GM23338 (cell line): ENCODE results near the gene EGLN3. TPM values are rescaled to one million over a fixed set of nuclear protein-coding genes. Genes with fewer than 3 reads are reported as not detected.

Source experiments
- ATAC-seq: fragments of 200-7000 bp; cut with Tn5 transposase; 3 replicates; pipeline ENCODE4 v1.9.1; 2020
- DNase-seq: peaks from one replicate; pipeline ENCODE4 v3.0.0-alpha.2; 2015; ENCODE audit warnings: low spot score
- H2AFZ ChIP-seq: fragments of 200-600 bp; sonication (generic); 2 replicates; pipeline ENCODE4 v1.8.0; 2016; ENCODE audit warnings: antibody characterized with exemption, mild to moderate bottlenecking, moderate library complexity
- H3F3A ChIP-seq: fragments of 200-600 bp; sonication (generic); replicated peaks from 2 replicates; pipeline ENCODE4 v1.8.0; 2017; ENCODE audit warnings: antibody characterized with exemption, mixed run types, low read depth
- H3K27ac ChIP-seq: fragments of 200-600 bp; sonication (generic); 2 replicates; pipeline ENCODE4 v1.6.1; 2016; ENCODE audit warnings: low read depth
- H3K27me3 ChIP-seq: fragments of 200-600 bp; sonication (generic); 2 replicates; pipeline ENCODE4 v1.8.0; 2016; ENCODE audit warnings: mild to moderate bottlenecking, mixed run types, moderate library complexity; ENCODE audit not compliant: insufficient read depth
- H3K36me3 ChIP-seq: fragments of 200-600 bp; sonication (generic); 2 replicates; pipeline ENCODE4 v1.8.0; 2016; ENCODE audit warnings: mild to moderate bottlenecking; ENCODE audit not compliant: insufficient read depth
- H3K4me1 ChIP-seq: fragments of 200-600 bp; sonication (generic); 2 replicates; pipeline ENCODE4 v1.8.0; 2016; ENCODE audit warnings: mild to moderate bottlenecking, moderate library complexity; ENCODE audit not compliant: insufficient read depth
- H3K4me2 ChIP-seq: fragments of 200-600 bp; sonication (generic); 2 replicates; pipeline ENCODE4 v1.7.1; 2017; ENCODE audit warnings: mixed run types
- H3K4me3 ChIP-seq: fragments of 200-600 bp; sonication (generic); 2 replicates; pipeline ENCODE4 v1.6.1; 2016; ENCODE audit warnings: mixed run types
- H3K79me2 ChIP-seq: fragments of 200-600 bp; sonication (generic); replicated peaks from 2 replicates; pipeline ENCODE4 v1.8.0; 2017; ENCODE audit warnings: mild to moderate bottlenecking; ENCODE audit not compliant: insufficient read depth
- H3K9me2 ChIP-seq: fragments of 200-600 bp; sonication (generic); 2 replicates; pipeline ENCODE4 v1.8.0; 2017; ENCODE audit not compliant: insufficient read depth
- H4K20me1 ChIP-seq: fragments of 200-600 bp; sonication (generic); replicated peaks from 2 replicates; pipeline ENCODE4 v1.8.0; 2017; ENCODE audit warnings: mild to moderate bottlenecking; ENCODE audit not compliant: insufficient read depth
- H3K27ac Mint-ChIP-seq: 2 replicates; pipeline ENCODE4 v1.8.0; 2020; ENCODE audit warnings: inconsistent platforms, mild to moderate bottlenecking, moderate library complexity, mixed read lengths
- H3K27me3 Mint-ChIP-seq: 3 replicates; pipeline ENCODE4 v1.8.0; 2022; ENCODE audit warnings: low read depth, mild to moderate bottlenecking, moderate library complexity, mixed read lengths, inconsistent platforms; ENCODE audit not compliant: insufficient read depth, poor library complexity
- H3K36me3 Mint-ChIP-seq: 3 replicates; pipeline ENCODE4 v1.8.0; 2021; ENCODE audit warnings: low read depth, mild to moderate bottlenecking, inconsistent platforms, moderate library complexity, mixed read lengths
- H3K4me1 Mint-ChIP-seq: 3 replicates; pipeline ENCODE4 v1.8.0; 2020; ENCODE audit warnings: mild to moderate bottlenecking, inconsistent platforms, mixed read lengths
- H3K4me3 Mint-ChIP-seq: 3 replicates; pipeline ENCODE4 v1.8.0; 2021; ENCODE audit warnings: moderate library complexity, mild to moderate bottlenecking, inconsistent platforms, mixed read lengths
- H3K9me3 Mint-ChIP-seq: 3 replicates; pipeline ENCODE4 v1.8.0; 2020; ENCODE audit warnings: moderate library complexity, mild to moderate bottlenecking, inconsistent platforms, mixed read lengths
- CREB1 ChIP-seq: fragments of 250-450 bp; sonication (Bioruptor Pico); IDR thresholded peaks from 2 replicates; pipeline ENCODE4 v1.5.0; 2020; ENCODE audit warnings: low read depth, mild to moderate bottlenecking, moderate library complexity
- NANOG ChIP-seq: IDR thresholded peaks from 2 replicates; pipeline ENCODE4 v1.6.1; 2016; ENCODE audit warnings: antibody characterized with exemption, borderline replicate concordance
- ZNF114 ChIP-seq: fragments of 250-450 bp; sonication (Bioruptor Pico); IDR thresholded peaks from 2 replicates; pipeline ENCODE4 v1.5.0; 2020; ENCODE audit warnings: mild to moderate bottlenecking, moderate library complexity
- ZNF331 ChIP-seq: fragments of 250-450 bp; sonication (Bioruptor Pico); IDR thresholded peaks from 2 replicates; pipeline ENCODE4 v1.5.0; 2020; ENCODE audit warnings: low read depth, mild to moderate bottlenecking, moderate library complexity
- ZNF462 ChIP-seq: fragments of 250-450 bp; sonication (Bioruptor Pico); IDR thresholded peaks from 2 replicates; pipeline ENCODE4 v1.5.0; 2020; ENCODE audit warnings: mild to moderate bottlenecking, moderate library complexity
- polyA plus RNA-seq: library from polyadenylated mRNA; unstranded; fragments of >200 nt; fragmentation: Nextera tagmentation; extraction: Ambion mirVana; gene quantifications from 2 replicates; pipeline ENCODE4 v1.2.1, GENCODE V29; 2016
- total RNA-seq: library from RNA; depleted of rRNA; stranded (reverse); fragments of >200 nt; shearing (Covaris generic); gene quantifications from 2 replicates; pipeline ENCODE4 v1.2.3, GENCODE V29; 2014

Gene EGLN3
- total and polyA plus RNA-seq, 2 experiments from 2014 or later: 26.8 to 42.9 TPM

- no peak for TF ChIP-seq ZNF462
Measured at GRCh38 chr14:33931461-33931860, 19.4 kb downstream of the EGLN3 start (continued).

GRCh38 chr14:33930439-33930838 is 20.4 kb downstream of the EGLN3 start:
- Histone ChIP-seq H3K9me2 (no peaks in the 10 kb centered on the region), H3K4me2 (no peak overlapping the region), H3F3A (no peaks in the 10 kb centered on the region), H3K4me1 (peaks cover 41% of the 10 kb centered on the region), H3K27me3 (no peaks in the 10 kb centered on the region), H3K36me3 (peaks cover 4% of the 10 kb centered on the region; the same call in 1 of the 2 replicates), H3K27ac (no peak overlapping the region), H4K20me1 (0 out of 2 replicates have a peak, but pooled peaks cover 3% of the 10 kb centered on the region), H2AFZ (no peak overlapping the region), H3K4me3 (no peak overlapping the region), H3K79me2 (peaks cover 52% of the 10 kb centered on the region)
- H3K4me3 Mint-ChIP-seq: no peak overlapping the region
- H3K27ac Mint-ChIP-seq: no peak overlapping the region
- ATAC-seq: no peak
- H3K27me3 Mint-ChIP-seq: peaks cover 5% of the 10 kb centered on the region
- DNase-seq: no peak
- H3K36me3 Mint-ChIP-seq: peaks cover 27% of the 10 kb centered on the region
- H3K9me3 Mint-ChIP-seq: no peaks in the 10 kb centered on the region
- no peak for TF ChIP-seq ZNF331 (CRISPR knock-in tag)
- no peak for TF ChIP-seq ZNF114
- no peak for TF ChIP-seq ZNF462
- TF ChIP-seq NANOG: no peak
- no peak for TF ChIP-seq CREB1 (CRISPR knock-in tag)
- peaks cover 28% of the 10 kb centered on the region for H3K4me1 Mint-ChIP-seq
